Measurements from ENCODE around the gene TAS2R40. TPM values are rescaled to one million over a fixed set of nuclear protein-coding genes. Genes with fewer than 3 reads are reported as not detected.

The TAS2R40 gene
- total RNA-seq, 1 experiment from 2014 or later: not detected

DNA sequence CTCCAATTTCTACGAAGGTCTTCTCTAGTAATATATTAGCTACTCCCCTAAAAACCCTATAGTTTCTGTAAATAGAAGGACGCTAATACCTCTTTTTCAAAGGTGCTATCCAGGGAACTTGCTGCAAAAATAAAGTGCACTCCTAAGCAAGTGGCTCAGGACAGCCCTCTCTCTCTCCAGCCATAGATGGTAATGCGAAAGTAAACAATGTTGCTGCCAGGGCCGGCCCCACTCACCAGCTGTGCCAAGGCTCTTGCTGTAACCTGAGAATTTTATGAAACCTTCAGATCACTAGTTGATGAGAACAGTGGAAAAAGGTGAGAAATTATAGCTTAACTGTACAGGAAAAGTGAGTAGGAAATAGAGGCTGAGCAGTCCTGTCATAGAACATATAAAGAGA, 49.5 kb upstream of the TAS2R40 start:
- Histone ChIP-seq H3K36me3 (ENCODE audit: control insufficient read depth in 1 of 2, insufficient read depth in 2 of 2, low read length in 2 of 2) (no peaks in the 10 kb centered on the region), H3K4me3 (replicated peaks in 1 of 2; ENCODE audit: low read depth in 1 of 2, low read length in 2 of 2) (no peak overlapping the region), H2AFZ (ENCODE audit: low read depth, low read length, poor library complexity, severe bottlenecking) (no peak overlapping the region), H3K9me2 (ENCODE audit: insufficient read depth) (no peaks in the 10 kb centered on the region), H3K4me2 (ENCODE audit: low read length) (no peak overlapping the region), H3K4me1 (ENCODE audit: control insufficient read depth in 1 of 2, insufficient read depth in 2 of 2, low read length in 2 of 2) (no peaks in the 10 kb centered on the region; a peak in 1 of 4 replicates), H3K27ac (ENCODE audit: low read depth, low read length) (no peak overlapping the region), H3K79me2 (ENCODE audit: insufficient read depth, low read length) (no peaks in the 10 kb centered on the region), H3K27me3 (ENCODE audit: insufficient read depth, low read length) (no peaks in the 10 kb centered on the region), H3K9ac (ENCODE audit: low read length) (no peak overlapping the region), H4K20me1 (ENCODE audit: insufficient read depth) (no peaks in the 10 kb centered on the region), H3K9me3 (ENCODE audit: control insufficient read depth in 1 of 2, insufficient read depth in 1 of 2, low read depth in 1 of 2, low read length in 2 of 2) (no peaks in the 10 kb centered on the region)
- no peak for ATAC-seq
- TF ChIP-seq SRF (IDR thresholded peaks at IDR 0.05; ENCODE audit: low read depth) (peak; percentile 62; the same call in 1 of the 2 replicates), EZH2phosphoT487 (IDR thresholded peaks at IDR 0.05; ENCODE audit: borderline replicate concordance) (no peak)
- DNase-seq (ENCODE audit: low read depth, low spot score): no peak
- ChIA-PET POLR2A (no interaction called here), CTCF (interaction anchor here (1.3 kb wide), 1 partner anchor 43 kb away, joined by 5 read pairs; no protein-coding TSS in a partner anchor), RAD21 (ENCODE audit: low non-redundant PET in 1 of 2, low total read pairs in 2 of 2, uncharacterized antibody in 2 of 2, unreplicated experiment in 2 of 2) (no interaction called here)
- intact Hi-C loops (cut with micrococcal nuclease): no loop called here
- no TSS peak for BruUV-seq (replicated peaks)

DNA sequence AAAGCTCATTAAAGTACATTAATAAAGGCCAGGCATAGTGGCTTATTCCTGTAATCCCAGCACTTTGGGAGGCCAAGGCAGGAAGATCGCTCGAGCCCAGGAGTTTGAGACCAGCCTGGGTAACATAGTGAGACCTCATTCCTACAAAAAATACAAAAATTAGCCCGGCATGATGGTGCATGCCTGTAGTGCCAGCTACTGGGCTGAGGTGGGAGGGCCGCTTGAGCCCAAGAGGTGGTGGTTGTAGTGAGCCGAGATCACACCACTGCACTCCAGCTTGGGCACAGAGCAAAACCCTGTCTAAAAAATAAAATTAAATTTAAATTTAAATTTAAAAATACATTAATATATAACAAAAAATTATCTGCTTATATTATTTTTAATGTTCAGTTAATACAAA, 45.7 kb upstream of the TAS2R40 start:
- CTCF ChIA-PET: no interaction called here
- Histone ChIP-seq H3K9ac (ENCODE audit: low read length) (no peak overlapping the region), H2AFZ (ENCODE audit: low read depth, low read length, poor library complexity, severe bottlenecking) (no peak overlapping the region), H3K9me2 (ENCODE audit: insufficient read depth) (no peaks in the 10 kb centered on the region), H3K27me3 (ENCODE audit: insufficient read depth, low read length) (no peaks in the 10 kb centered on the region), H3K79me2 (ENCODE audit: insufficient read depth, low read length) (no peaks in the 10 kb centered on the region), H3K36me3 (ENCODE audit: control insufficient read depth in 1 of 2, insufficient read depth in 2 of 2, low read length in 2 of 2) (no peaks in the 10 kb centered on the region), H3K4me2 (ENCODE audit: low read length) (no peak overlapping the region), H3K4me3 (replicated peaks in 1 of 2; ENCODE audit: low read depth in 1 of 2, low read length in 2 of 2) (no peak overlapping the region), H3K27ac (ENCODE audit: low read depth, low read length) (no peak overlapping the region), H3K4me1 (ENCODE audit: control insufficient read depth in 1 of 2, insufficient read depth in 2 of 2, low read length in 2 of 2) (no peaks in the 10 kb centered on the region; a peak in 1 of 4 replicates), H3K9me3 (ENCODE audit: control insufficient read depth in 1 of 2, insufficient read depth in 1 of 2, low read depth in 1 of 2, low read length in 2 of 2) (no peaks in the 10 kb centered on the region; a peak in 1 of 4 replicates), H4K20me1 (ENCODE audit: insufficient read depth) (no peaks in the 10 kb centered on the region)
- intact Hi-C loops (cut with micrococcal nuclease): no loop called here
- POLR2A ChIA-PET: no interaction called here
- DNase-seq (ENCODE audit: low read depth, low spot score) (no peak), ATAC-seq (no peak)
- no TSS peak for BruUV-seq (replicated peaks)
- RAD21 ChIA-PET (ENCODE audit: low non-redundant PET in 1 of 2, low total read pairs in 2 of 2, uncharacterized antibody in 2 of 2, unreplicated experiment in 2 of 2): no interaction called here
- TF ChIP-seq, protein P1, sequence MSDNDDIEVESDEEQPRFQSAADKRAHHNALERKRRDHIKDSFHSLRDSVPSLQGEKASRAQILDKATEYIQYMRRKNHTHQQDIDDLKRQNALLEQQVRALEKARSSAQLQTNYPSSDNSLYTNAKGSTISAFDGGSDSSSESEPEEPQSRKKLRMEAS (IDR thresholded peaks at IDR 0.05): no peak
- TF ChIP-seq JUND (IDR thresholded peaks at IDR 0.05) (no peak), EZH2 (IDR thresholded peaks at IDR 0.05) (no peak), SIN3A (IDR thresholded peaks at IDR 0.05; ENCODE audit: low read depth) (no peak), EGR1 (IDR thresholded peaks at IDR 0.05; ENCODE audit: low read depth) (no peak), CBX3 (IDR thresholded peaks at IDR 0.05; ENCODE audit: low read depth) (no peak), ZNF274 (IDR thresholded peaks at IDR 0.05; ENCODE audit: low read depth, low read length) (no peak), POLR2A (IDR thresholded peaks at IDR 0.05; ENCODE audit: borderline replicate concordance, extremely low read depth, insufficient read depth, insufficient read length) (no peak), YY1 (IDR thresholded peaks at IDR 0.05; ENCODE audit: extremely low read depth, insufficient replicate concordance, low read depth, low read length) (no peak), RAD21 (IDR thresholded peaks at IDR 0.05; ENCODE audit: low read depth) (no peak), CEBPB (IDR thresholded peaks at IDR 0.05; ENCODE audit: low read depth) (no peak), EZH2phosphoT487 (IDR thresholded peaks at IDR 0.05; ENCODE audit: borderline replicate concordance) (no peak), SRF (IDR thresholded peaks at IDR 0.05; ENCODE audit: low read depth) (no peak)
- TF ChIP-seq, protein P2, sequence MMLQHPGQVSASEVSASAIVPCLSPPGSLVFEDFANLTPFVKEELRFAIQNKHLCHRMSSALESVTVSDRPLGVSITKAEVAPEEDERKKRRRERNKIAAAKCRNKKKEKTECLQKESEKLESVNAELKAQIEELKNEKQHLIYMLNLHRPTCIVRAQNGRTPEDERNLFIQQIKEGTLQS (IDR thresholded peaks at IDR 0.05): no peak
- TF ChIP-seq, protein P3, sequence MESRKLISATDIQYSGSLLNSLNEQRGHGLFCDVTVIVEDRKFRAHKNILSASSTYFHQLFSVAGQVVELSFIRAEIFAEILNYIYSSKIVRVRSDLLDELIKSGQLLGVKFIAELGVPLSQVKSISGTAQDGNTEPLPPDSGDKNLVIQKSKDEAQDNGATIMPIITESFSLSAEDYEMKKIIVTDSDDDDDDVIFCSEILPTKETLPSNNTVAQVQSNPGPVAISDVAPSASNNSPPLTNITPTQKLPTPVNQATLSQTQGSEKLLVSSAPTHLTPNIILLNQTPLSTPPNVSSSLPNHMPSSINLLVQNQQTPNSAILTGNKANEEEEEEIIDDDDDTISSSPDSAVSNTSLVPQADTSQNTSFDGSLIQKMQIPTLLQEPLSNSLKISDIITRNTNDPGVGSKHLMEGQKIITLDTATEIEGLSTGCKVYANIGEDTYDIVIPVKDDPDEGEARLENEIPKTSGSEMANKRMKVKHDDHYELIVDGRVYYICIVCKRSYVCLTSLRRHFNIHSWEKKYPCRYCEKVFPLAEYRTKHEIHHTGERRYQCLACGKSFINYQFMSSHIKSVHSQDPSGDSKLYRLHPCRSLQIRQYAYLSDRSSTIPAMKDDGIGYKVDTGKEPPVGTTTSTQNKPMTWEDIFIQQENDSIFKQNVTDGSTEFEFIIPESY (IDR thresholded peaks at IDR 0.05; ENCODE audit: extremely low read depth, insufficient replicate concordance, low read length): no peak

All from HCT116 (cell line).